Heart left ventricle (tissue), 16 donors: Measurements from ENCODE around the gene ECEL1. TPM values are rescaled to one million over a fixed set of nuclear protein-coding genes. Genes with fewer than 3 reads are reported as not detected.

Source experiments
- ATAC-seq, 4 donors: fragments of 200-7000 bp; cut with Tn5 transposase; one replicate each; pipeline ENCODE4 v1.9.1; 2020 to 2022; ENCODE audit warnings: moderate library complexity in 4 of 4, mild to moderate bottlenecking in 3 of 4, moderate number of reproducible peaks in 1 of 4
- DNase-seq, 5 donors: peaks; one replicate each; pipeline ENCODE4 v3.0.0-alpha.2; 2020
- H3K27ac ChIP-seq, 12 donors: fragments of 200-600 bp; sonication (generic) in 4 of 12; one replicate each; pipeline versions ENCODE4 v1.5.0 to v1.8.0; 2016 to 2022; ENCODE audit warnings: mild to moderate bottlenecking in 2 of 12
- H3K27me3 ChIP-seq, 9 donors: fragments of 200-600 bp; sonication (generic) in 2 of 9; one replicate each; pipeline versions ENCODE4 v1.5.1 to v1.8.0; 2016 to 2022; ENCODE audit warnings: mild to moderate bottlenecking in 3 of 9
- H3K36me3 ChIP-seq, 9 donors: fragments of 200-600 bp; sonication (generic) in 2 of 9; one replicate each; pipeline versions ENCODE4 v1.5.0 to v1.8.0; 2018 to 2022; ENCODE audit warnings: mild to moderate bottlenecking in 2 of 9
- H3K4me1 ChIP-seq, 12 donors: fragments of 200-600 bp; sonication (generic) in 4 of 12; one replicate each; pipeline versions ENCODE4 v1.5.0 to v1.8.0; 2016 to 2022; ENCODE audit warnings: mild to moderate bottlenecking in 3 of 12
- H3K4me3 ChIP-seq, 12 donors: fragments of 200-600 bp; sonication (generic) in 4 of 12; one replicate each; pipeline versions ENCODE4 v1.5.0 to v1.8.0; 2017 to 2022; ENCODE audit warnings: mild to moderate bottlenecking in 9 of 12, moderate library complexity in 4 of 12
- H3K9me3 ChIP-seq, 12 donors: fragments of 200-600 bp; sonication (generic) in 4 of 12; one replicate each; pipeline versions ENCODE4 v1.5.0 to v1.8.0; 2016 to 2022; ENCODE audit warnings: mild to moderate bottlenecking in 1 of 12
- CTCF ChIP-seq, 12 donors: fragments of 200-600 bp; sonication (generic) in 4 of 12; IDR thresholded peaks; one replicate each; pipeline versions ENCODE4 v1.5.0 to v1.8.0; 2018 to 2022; ENCODE audit warnings: antibody characterized with exemption in 12 of 12, mild to moderate bottlenecking in 5 of 12
- POLR2A ChIP-seq, 2 donors: fragments of 450-650 bp; IDR thresholded peaks; one replicate each; pipeline ENCODE4 v1.6.1; 2017; ENCODE audit warnings: antibody characterized with exemption in 2 of 2, mild to moderate bottlenecking in 2 of 2, moderate library complexity in 2 of 2
- WGBS, 4 donors: extraction: QIAGEN DNeasy Blood & Tissue Kit in 2 of 4; methylation state at CpG; one replicate each; pipeline versions ENCODE4 v1.1.5 to v1.1.7; 2013 to 2018; 5-methylcytosine and 5-hydroxymethylcytosine counted together
- intact Hi-C, 10 donors: fragments of 100-400 bp; cut with DNase I; formaldehyde crosslinking; loops; one replicate each; pipeline versions ENCODE4 v1.11.1 to v1.14.2; 2022
- polyA plus RNA-seq, 2 donors: library from polyadenylated mRNA; stranded (reverse); fragments of 200-250 nt; gene quantifications; one replicate each; pipeline ENCODE4 v1.2.3, GENCODE V29; 2013
- total RNA-seq, 9 donors: library from RNA; depleted of rRNA in 2 of 9; stranded (reverse); fragments of >200 nt in 2 of 9; fragmentation: NEBNext Ultra II Directional in 3 of 9; extraction: Animal tissue kit (Norgen Biotek cat#: 25700) in 3 of 9; gene quantifications; one replicate each; pipeline versions ENCODE4 v1.1.0 to v1.2.4, GENCODE V29; 2016 to 2023
- donor health status: ischemic (EF 13 %, LVEDD 7.1; RV severe dilation, severe dysfunction).
- donor health status: healthy with polysubstance abuse.
- donor health status: DM: no; HTN: yes; CAD: no.
- donor health status: DM: no; HTN: no; CAD: no.
- donor health status: ischemic (EF 25% LVEDD 6.9; RV normal size, moderate dysfunction).
- donor health status: ischemic (EF 25% LVEDD 5.7; RV mildly dilated, moderate dysfunction).
- donor health status: healthy.
- donor health status: DM: yes; HTN: yes; CAD: no.
- donor health status: ischemic (EF 35%, LVEDD 5.7; RV mildly dilated, moderate dysfunction).
- donor health status: nonischemic (EF 11% LVEDD 7.7; RV severe dilation, severe dysfunction).
- donor health status: DM: yes; HTN: yes; CAD: no.
- donor health status: PGD.
- donor health status: ischemic (EF 29% LVEDD 5.4; RV normal size, mild dysfunction).
- donor health status: nonischemic (EF 23%, LVEDD 6.1; RV moderate dilation, normal function).

The ECEL1 gene
- total and polyA plus RNA-seq, 11 donors: 0.20 to 1.4 (median 0.32) TPM; not detected in 3

DNA sequence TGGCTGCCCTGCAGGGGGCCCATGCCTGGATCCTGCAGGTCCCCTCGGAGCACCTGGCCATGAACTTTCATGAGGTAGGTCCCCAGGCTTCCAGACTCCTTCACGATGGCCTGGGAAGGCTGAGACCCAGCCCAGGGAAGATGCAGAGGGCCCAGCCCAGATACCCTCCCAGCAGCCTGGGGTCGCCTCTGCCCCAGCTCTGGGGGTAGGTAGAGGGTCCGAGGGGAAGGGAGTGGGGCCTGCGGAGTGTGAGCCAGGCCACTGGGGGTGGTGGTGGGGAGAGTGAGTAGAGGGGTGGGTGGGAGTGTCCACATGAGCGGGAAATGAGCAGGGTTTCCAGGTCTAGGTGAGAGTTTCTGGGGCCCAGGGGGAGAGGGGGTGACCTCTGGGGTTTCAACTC is 37.1 kb upstream of the ECEL1 start:
- intact Hi-C loops: loop anchor here (5.0 to 10.0 kb wide), 5 partner anchors 72 to 620 kb away; no protein-coding TSS in a partner anchor
- no peak for TF ChIP-seq POLR2A (IDR thresholded peaks at IDR 0.05)
- Histone ChIP-seq H3K4me3 (peak overlapping the region in 1 of 12 donors; percentile 36), H3K36me3 (no peaks in the 10 kb centered on the region), H3K4me1 (peaks cover 0 to 44% (median 21%) of the 10 kb centered on the region in 12 donors), H3K27me3 (peaks cover 30 to 61% (median 47%) of the 10 kb centered on the region in 9 donors), H3K9me3 (no peaks in the 10 kb centered on the region), H3K27ac (no peak overlapping the region)
- ATAC-seq (no peak), DNase-seq (no peak)
- 70 to 89% (median 74%) methylated on average over 4 to 6 of the region's 6 CpGs for WGBS, 4 donors

GRCh38 chr2:232523682-232524597 is 36.3 kb upstream of the ECEL1 start:
- Histone ChIP-seq H3K36me3 (no peaks in the 10 kb centered on the region), H3K4me1 (peaks cover 0 to 44% (median 21%) of the 10 kb centered on the region in 12 donors), H3K9me3 (no peaks in the 10 kb centered on the region), H3K4me3 (peak overlapping the region; percentile 4 to 51 (median 38)), H3K27me3 (peaks cover 30 to 63% (median 47%) of the 10 kb centered on the region in 9 donors), H3K27ac (no peak overlapping the region)
- ATAC-seq (peak in 3 of 4 donors; percentile 25 to 51 (median 36)), DNase-seq (peak in 3 of 5 donors; percentile 37 to 50 (median 40))
- intact Hi-C loops: loop anchor here (2.0 to 10.0 kb wide), 6 partner anchors 72 to 619 kb away; no protein-coding TSS in a partner anchor
- WGBS, 4 donors: 1 to 3% (median 2%) methylated on average over 33 to 75 of the region's 75 CpGs
- TF ChIP-seq POLR2A (IDR thresholded peaks at IDR 0.05) (no peak), CTCF (IDR thresholded peaks at IDR 0.05) (peak in 6 of 12 donors; percentile 11 to 47 (median 28))

DNA sequence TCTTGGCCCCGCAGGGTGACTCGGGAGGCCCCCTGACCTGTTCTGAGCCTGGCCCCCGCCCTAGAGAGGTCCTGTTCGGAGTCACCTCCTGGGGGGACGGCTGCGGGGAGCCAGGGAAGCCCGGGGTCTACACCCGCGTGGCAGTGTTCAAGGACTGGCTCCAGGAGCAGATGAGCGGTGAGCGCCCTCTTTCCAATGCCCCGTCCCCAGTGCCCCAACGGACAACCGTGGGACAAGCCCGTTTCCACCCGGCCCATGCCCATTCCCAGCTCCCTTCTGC is 35.7 kb upstream of the ECEL1 start:
- DNase-seq (no peak), ATAC-seq (no peak)
- Histone ChIP-seq H3K4me1 (peaks cover 0 to 44% (median 21%) of the 10 kb centered on the region in 12 donors), H3K27ac (no peak overlapping the region), H3K9me3 (no peaks in the 10 kb centered on the region), H3K36me3 (no peaks in the 10 kb centered on the region), H3K27me3 (peaks cover 30 to 63% (median 47%) of the 10 kb centered on the region in 9 donors), H3K4me3 (peak overlapping the region in 9 of 12 donors; percentile 4 to 51 (median 39))
- TF ChIP-seq POLR2A (IDR thresholded peaks at IDR 0.05): no peak
- TF ChIP-seq CTCF (IDR thresholded peaks at IDR 0.05): no peak
- 13 to 24% (median 15%) methylated on average over 13 to 16 of the region's 16 CpGs for WGBS, 4 donors
- intact Hi-C loops: loop anchor here (2.0 to 10.0 kb wide), 6 partner anchors 71 to 619 kb away; no protein-coding TSS in a partner anchor

- DNase-seq (no peak), ATAC-seq (no peak)
- peak overlapping the region in 6 of 12 donors; percentile 7 to 40 (median 24) for H3K4me3 ChIP-seq
- no peaks in the 10 kb centered on the region for H3K9me3 ChIP-seq
- H3K27me3 ChIP-seq: peaks cover 30 to 69% (median 47%) of the 10 kb centered on the region in 9 donors
- WGBS, 4 donors: 18 to 24% (median 23%) methylated on average over 16 to 46 of the region's 46 CpGs
- intact Hi-C loops: loop anchor here (2.0 to 10.0 kb wide), 6 partner anchors 71 to 618 kb away; no protein-coding TSS in a partner anchor
- no peak for TF ChIP-seq POLR2A (IDR thresholded peaks at IDR 0.05)
- TF ChIP-seq CTCF (IDR thresholded peaks at IDR 0.05): no peak
- H3K27ac ChIP-seq: no peak overlapping the region
- H3K4me1 ChIP-seq: peaks cover 0 to 44% (median 21%) of the 10 kb centered on the region in 12 donors
- no peaks in the 10 kb centered on the region for H3K36me3 ChIP-seq
Measured at GRCh38 chr2:232522623-232523401, 35.2 kb upstream of the ECEL1 start.
